Activated naive CD4-positive, alpha-beta T cell treated with anti-CD3 and anti-CD28 coated beads, Interleukin-2, amount 50 U/mL, for 16 hours (primary cell): ENCODE data around the gene B4GAT1.

ENCODE experiments used
- DNase-seq: peaks from one replicate; pipeline ENCODE4 v3.0.0-alpha.2; 2020

The B4GAT1 gene

DNA sequence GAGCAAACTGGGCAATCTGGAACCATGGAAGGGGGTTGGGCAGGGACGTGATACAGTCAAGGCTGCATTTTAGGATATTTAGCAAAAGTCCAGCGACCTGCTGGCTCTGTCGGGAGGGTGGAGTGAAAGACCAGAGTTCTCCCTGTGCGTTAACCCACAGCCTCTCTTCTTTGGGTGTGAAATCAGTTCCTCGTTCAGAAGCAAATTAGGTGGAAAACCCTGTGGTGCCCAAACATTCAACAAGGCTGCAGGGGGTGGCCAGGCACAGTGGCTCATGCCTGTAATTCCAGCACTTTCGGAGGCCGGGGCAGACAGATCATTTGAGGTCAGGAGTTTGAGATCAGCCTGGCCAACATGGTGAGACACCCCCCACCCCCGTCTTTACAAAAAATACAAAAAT, 49.8 kb downstream of the B4GAT1 start:
- DNase-seq: no peak
